Measurements from ENCODE around the gene IGF2R.
"Not testable (repeated sequence)": the region's sequence is repeated elsewhere in the genome, so short reads cannot be mapped to it uniquely, and the experiment has no call there.

IGF2R gene

GRCh38 chr6:160137130-160137988, 168.5 kb downstream of the IGF2R start:
- TF ChIP-seq ZNF274 (IDR thresholded peaks at IDR 0.05; ENCODE audit: low read depth, low read length), result no peak
- no peak overlapping the region for H3K4me3 ChIP-seq (ENCODE audit: low read length)

- H3K4me3 ChIP-seq (ENCODE audit: low read length), result no peak overlapping the region
- TF ChIP-seq ZNF274 (IDR thresholded peaks at IDR 0.05; ENCODE audit: low read depth, low read length), result no peak
Measured at GRCh38 chr6:160137989-160138835, 169.3 kb downstream of the IGF2R start.

- H3K4me3 ChIP-seq (ENCODE audit: low read length), result no peak overlapping the region
- no peak for TF ChIP-seq ZNF274 (IDR thresholded peaks at IDR 0.05; ENCODE audit: low read depth, low read length)
Measured at GRCh38 chr6:160138839-160139419, 170.0 kb downstream of the IGF2R start.

- no peak for TF ChIP-seq ZNF274 (IDR thresholded peaks at IDR 0.05; ENCODE audit: low read depth, low read length)
- H3K4me3 ChIP-seq (ENCODE audit: low read length), result no peak overlapping the region
Measured at GRCh38 chr6:160139420-160139851, 170.6 kb downstream of the IGF2R start.

- H3K4me3 ChIP-seq (ENCODE audit: low read length), result not testable (repeated sequence)
Measured at GRCh38 chr6:160140493-160140892, 171.6 kb downstream of the IGF2R start.

GRCh38 chr6:160141001-160141726, 172.3 kb downstream of the IGF2R start:
- TF ChIP-seq ZNF274 (IDR thresholded peaks at IDR 0.05; ENCODE audit: low read depth, low read length), result no peak
- H3K4me3 ChIP-seq (ENCODE audit: low read length), result no peak overlapping the region

GRCh38 chr6:160142115-160142715, 173.3 kb downstream of the IGF2R start:
- no peak for TF ChIP-seq ZNF274 (IDR thresholded peaks at IDR 0.05; ENCODE audit: low read depth, low read length)
- H3K4me3 ChIP-seq (ENCODE audit: low read length), result no peak overlapping the region

- no peak for TF ChIP-seq ZNF274 (IDR thresholded peaks at IDR 0.05; ENCODE audit: low read depth, low read length)
- H3K4me3 ChIP-seq (ENCODE audit: low read length), result no peak overlapping the region
Measured at GRCh38 chr6:160146454-160147145, 177.7 kb downstream of the IGF2R start.

GRCh38 chr6:160147146-160147536, 178.3 kb downstream of the IGF2R start:
- no peak overlapping the region for H3K4me3 ChIP-seq (ENCODE audit: low read length)
- no peak for TF ChIP-seq ZNF274 (IDR thresholded peaks at IDR 0.05; ENCODE audit: low read depth, low read length)

- no peak for TF ChIP-seq ZNF274 (IDR thresholded peaks at IDR 0.05; ENCODE audit: low read depth, low read length)
- H3K4me3 ChIP-seq (ENCODE audit: low read length), result no peak overlapping the region
Measured at GRCh38 chr6:160154471-160154870, 185.6 kb downstream of the IGF2R start.

- no peak overlapping the region for H3K4me3 ChIP-seq (ENCODE audit: low read length)
- TF ChIP-seq ZNF274 (IDR thresholded peaks at IDR 0.05; ENCODE audit: low read depth, low read length), result no peak
Measured at GRCh38 chr6:160156842-160157241, 188.0 kb downstream of the IGF2R start.

- no peak overlapping the region for H3K4me3 ChIP-seq (ENCODE audit: low read length)
- no peak for TF ChIP-seq ZNF274 (IDR thresholded peaks at IDR 0.05; ENCODE audit: low read depth, low read length)
Measured at GRCh38 chr6:160160450-160160849, 191.6 kb downstream of the IGF2R start.
